Fibroblast of peridontal ligament (primary cell): ENCODE results near the gene RBMXL3.
"Not testable (repeated sequence)": the region's sequence is repeated elsewhere in the genome, so short reads cannot be mapped to it uniquely, and the experiment has no call there.

Experiments
- DNase-seq: peaks from one replicate; pipeline ENCODE4 v3.0.0-alpha.2; 2010; ENCODE audit errors: extremely low read depth

The RBMXL3 gene

GRCh38 chrX:115189110-115189509, at the start of gene RBMXL3:
TSS of gene RBMXL3 (plus strand) at chrX:115189410. CDS start at chrX:115189442, 32 bp downstream.
- no peak for DNase-seq

- no peak for DNase-seq
Observed at GRCh38 chrX:115142057-115142456, 47.2 kb upstream of the RBMXL3 start.

GRCh38 chrX:115147220-115147619, 42.0 kb upstream of the RBMXL3 start:
- peak; percentile 55 for DNase-seq

- no peak for DNase-seq
Observed at GRCh38 chrX:115173181-115173580, 16.0 kb upstream of the RBMXL3 start.

- DNase-seq, result peak; percentile 7
Observed at GRCh38 chrX:115174548-115174947, 14.7 kb upstream of the RBMXL3 start.

- DNase-seq, result peak; percentile 2
Observed at GRCh38 chrX:115177932-115178331, 11.3 kb upstream of the RBMXL3 start.

- DNase-seq, result no peak
Observed at GRCh38 chrX:115178473-115178872, 10.7 kb upstream of the RBMXL3 start.

GRCh38 chrX:115183980-115184379, 5.2 kb upstream of the RBMXL3 start:
- peak; percentile 40 for DNase-seq

- no peak for DNase-seq
Observed at GRCh38 chrX:115189646-115190635, 731 bp downstream of the RBMXL3 start.

GRCh38 chrX:115190636-115191489, 1.7 kb downstream of the RBMXL3 start:
- DNase-seq, result no peak

GRCh38 chrX:115191490-115192243, 2.5 kb downstream of the RBMXL3 start:
- no peak for DNase-seq

GRCh38 chrX:115192244-115192700, 3.1 kb downstream of the RBMXL3 start:
- no peak for DNase-seq

- no peak for DNase-seq
Observed at GRCh38 chrX:115204040-115204439, 14.8 kb downstream of the RBMXL3 start.

GRCh38 chrX:115209547-115209946, 20.3 kb downstream of the RBMXL3 start:
- not testable (repeated sequence) for DNase-seq

GRCh38 chrX:115214151-115214550, 24.9 kb downstream of the RBMXL3 start:
- DNase-seq, result no peak

- DNase-seq, result no peak
Observed at GRCh38 chrX:115214605-115215004, 25.4 kb downstream of the RBMXL3 start.

GRCh38 chrX:115217346-115217745, 28.1 kb downstream of the RBMXL3 start:
- DNase-seq, result not testable (repeated sequence)

GRCh38 chrX:115226929-115227328, 37.7 kb downstream of the RBMXL3 start:
- peak; percentile 26 for DNase-seq

GRCh38 chrX:115229337-115230003, 40.3 kb downstream of the RBMXL3 start:
- no peak for DNase-seq

- DNase-seq, result peak; percentile 23
Observed at GRCh38 chrX:115232933-115233496, 43.8 kb downstream of the RBMXL3 start.
